ENCODE data around the gene KRT6A.

KRT6A gene

GRCh38 chr12:52524898-52525591 lies 32.0 kb upstream of the KRT6A start:
- DNase-seq (ENCODE audit: extremely low read depth in 1 of 2, low read depth in 1 of 2) = no peak

- DNase-seq (ENCODE audit: extremely low read depth in 1 of 2, low read depth in 1 of 2) = no peak
Measured at GRCh38 chr12:52524241-52524897, 31.3 kb upstream of the KRT6A start.

DNA sequence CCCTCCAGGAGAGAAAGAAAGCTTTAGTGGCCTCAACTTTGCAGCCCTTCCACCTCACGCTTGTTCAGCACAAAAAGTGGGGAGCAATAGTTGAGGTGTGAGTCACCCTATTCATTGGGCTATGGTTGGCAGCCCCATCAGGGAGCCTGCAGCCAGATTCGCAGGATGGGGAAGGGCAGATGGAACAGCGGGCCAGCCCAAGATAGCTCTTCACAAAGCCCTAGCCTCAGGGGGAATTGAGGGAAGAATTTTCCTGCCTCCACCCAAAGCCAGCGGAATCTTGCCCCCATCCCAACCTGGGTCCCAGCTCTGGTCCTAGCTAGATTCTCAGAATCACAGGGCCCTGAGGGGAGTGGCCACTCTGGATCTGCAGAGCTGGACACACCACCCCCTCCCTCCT lies 30.8 kb upstream of the KRT6A start:
- no peak for DNase-seq (ENCODE audit: extremely low read depth in 1 of 2, low read depth in 1 of 2)

DNA sequence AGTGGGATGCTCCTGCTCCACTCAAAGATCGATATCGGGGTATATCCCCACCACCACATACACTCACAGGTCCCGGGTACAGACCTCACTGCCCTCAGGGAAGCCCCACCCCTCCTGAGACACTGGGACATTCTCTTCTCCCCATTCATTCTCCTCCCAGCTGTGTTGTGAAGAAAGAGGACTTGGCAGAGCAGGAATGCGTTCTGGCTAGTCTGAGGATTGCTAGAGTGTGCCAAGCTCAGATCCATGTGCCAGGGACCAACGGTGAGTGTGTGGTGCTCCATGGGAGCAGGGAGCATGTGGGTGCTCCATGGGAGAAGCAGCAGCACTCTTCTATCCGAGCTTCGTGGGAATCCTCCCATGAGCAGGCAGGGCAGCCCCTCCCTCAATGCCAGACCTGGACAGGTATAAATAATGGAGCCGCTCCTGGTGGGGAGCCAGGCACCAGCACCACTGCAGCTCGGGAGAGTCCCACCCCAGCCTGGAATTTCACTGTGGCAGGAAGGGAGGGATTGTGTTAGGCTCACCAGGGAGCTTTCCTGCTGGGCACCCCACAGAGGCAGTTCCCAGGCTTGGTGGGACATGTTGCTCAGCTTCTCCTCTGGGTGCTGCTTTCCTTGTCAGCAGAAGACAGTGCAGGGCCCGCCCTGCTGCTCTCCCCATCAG lies 29.4 kb upstream of the KRT6A start:
- no peak for DNase-seq (ENCODE audit: extremely low read depth in 1 of 2, low read depth in 1 of 2)

DNA sequence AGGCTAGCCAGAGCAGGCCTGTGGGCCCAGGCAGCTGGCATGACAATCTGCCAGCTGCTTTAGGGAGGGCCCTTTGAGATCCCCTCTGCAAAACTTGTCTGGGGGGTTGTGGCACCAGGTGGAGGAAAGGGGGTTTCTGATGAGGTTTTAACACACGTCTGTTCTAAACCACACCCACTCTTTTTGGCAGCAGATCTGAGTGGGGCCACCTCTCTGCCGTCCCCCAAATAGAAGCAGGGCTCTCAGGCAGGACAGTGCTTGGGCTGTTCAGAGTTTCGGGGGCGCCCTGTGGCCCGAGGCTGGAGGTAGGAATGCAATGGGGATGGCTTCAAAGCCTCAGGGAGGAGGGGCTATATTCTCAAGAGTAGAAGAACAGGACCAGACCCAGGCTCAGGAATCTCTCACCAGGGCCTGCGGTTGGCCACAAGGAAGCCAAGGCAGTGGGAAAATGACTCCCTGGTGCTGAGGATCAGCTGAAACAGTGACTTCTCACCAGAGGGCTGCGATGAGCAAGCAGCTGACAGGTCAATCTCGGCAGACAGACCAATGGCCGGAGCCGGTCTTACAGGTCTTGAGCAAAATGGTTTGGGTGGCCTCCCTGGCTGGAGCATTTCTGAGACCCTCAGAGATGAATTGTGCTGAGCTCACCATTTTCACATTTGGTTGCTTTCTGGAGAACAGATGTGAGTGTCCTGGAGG lies 28.7 kb upstream of the KRT6A start:
- no peak for DNase-seq (ENCODE audit: extremely low read depth in 1 of 2, low read depth in 1 of 2)

DNA sequence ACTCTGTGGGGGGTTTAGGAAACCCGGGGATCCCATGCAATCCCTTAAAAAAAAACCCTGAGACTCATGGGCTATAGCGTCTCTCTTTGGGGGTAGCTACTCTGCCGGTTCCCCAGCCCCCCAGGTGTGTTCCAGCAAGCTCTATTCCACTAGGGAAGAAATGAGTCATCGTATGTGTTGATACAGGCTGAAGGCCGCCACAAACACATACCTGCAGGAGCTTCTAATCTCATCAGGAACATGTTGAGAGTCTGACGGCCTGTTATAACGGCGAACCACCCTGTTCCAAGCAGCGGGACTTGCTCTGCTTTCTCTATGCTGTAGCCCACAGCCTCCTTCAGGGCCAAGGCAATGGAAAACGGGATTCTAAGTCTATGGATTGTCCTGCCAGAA lies 28.1 kb upstream of the KRT6A start:
- DNase-seq (ENCODE audit: extremely low read depth in 1 of 2, low read depth in 1 of 2) = no peak

GRCh38 chr12:52519826-52520662 lies 27.0 kb upstream of the KRT6A start, which contains the start of gene KRT5:
Gene KRT5 (minus strand): TSS chr12:52520394. CDS start chr12:52520296, 98 bp downstream.
- DNase-seq (ENCODE audit: extremely low read depth in 1 of 2, low read depth in 1 of 2) = no peak

DNA sequence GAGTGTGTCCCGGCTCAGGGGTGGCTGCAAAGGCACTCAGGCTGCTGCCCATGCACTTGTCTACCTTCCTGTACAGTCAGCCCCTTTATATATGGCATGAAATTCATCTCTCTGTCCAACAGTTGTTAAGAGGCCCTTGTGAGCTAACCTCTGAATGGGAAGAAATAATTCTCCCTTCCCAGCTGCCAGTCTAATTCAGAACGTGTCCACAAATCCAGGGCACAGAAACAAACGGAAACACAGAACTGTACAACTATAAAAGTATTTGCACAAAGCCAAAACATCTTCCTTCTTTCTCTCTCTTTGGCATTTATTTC lies 26.3 kb upstream of the KRT6A start:
- DNase-seq (ENCODE audit: extremely low read depth in 1 of 2, low read depth in 1 of 2) = no peak

DNA sequence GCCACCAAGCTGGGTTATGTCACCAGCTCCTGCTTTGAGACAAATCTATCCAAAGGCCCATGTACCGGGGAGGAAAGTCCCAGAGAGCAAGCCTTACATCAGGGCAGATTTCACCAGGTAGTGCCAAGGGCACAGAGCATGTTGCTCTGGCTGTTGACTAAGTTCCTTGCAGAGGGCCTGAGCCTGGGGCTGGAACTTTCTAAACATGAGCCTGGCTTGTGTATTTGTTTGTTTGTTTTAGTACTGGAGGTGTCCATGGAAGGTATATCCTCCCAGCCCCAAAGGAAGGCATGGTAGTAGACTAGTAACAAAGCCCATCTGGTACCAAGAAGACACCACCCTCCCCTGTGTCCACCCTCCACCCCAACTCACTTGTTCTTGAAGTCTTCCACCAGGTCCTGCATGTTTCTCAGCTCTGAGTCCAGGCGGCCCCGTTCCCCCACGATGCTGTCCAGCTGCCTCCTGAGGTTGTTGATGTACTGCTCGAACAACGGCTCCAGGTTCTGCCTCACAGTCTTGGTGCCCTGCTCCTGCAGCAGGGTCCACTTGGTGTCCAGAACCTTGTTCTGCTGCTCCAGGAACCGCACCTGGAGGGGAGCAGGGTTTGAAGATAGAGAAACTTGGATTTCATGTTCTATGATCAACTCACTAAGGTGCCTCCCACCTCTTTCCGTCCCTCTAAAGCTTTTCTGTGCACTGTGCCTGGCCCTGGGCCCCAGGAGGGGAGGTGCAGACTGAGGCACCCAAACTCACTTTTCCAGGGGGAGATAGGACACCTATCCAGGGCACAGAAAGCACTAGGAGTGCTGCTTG lies 25.7 kb upstream of the KRT6A start:
- DNase-seq (ENCODE audit: extremely low read depth in 1 of 2, low read depth in 1 of 2) = no peak

GRCh38 chr12:52517888-52518287 lies 24.8 kb upstream of the KRT6A start:
- DNase-seq (ENCODE audit: extremely low read depth in 1 of 2, low read depth in 1 of 2) = no peak

- no peak for DNase-seq (ENCODE audit: extremely low read depth in 1 of 2, low read depth in 1 of 2)
Measured at GRCh38 chr12:52517005-52517835, 24.2 kb upstream of the KRT6A start.

- no peak for DNase-seq (ENCODE audit: extremely low read depth in 1 of 2, low read depth in 1 of 2)
Measured at GRCh38 chr12:52515927-52516831, 23.1 kb upstream of the KRT6A start.

- no peak for DNase-seq (ENCODE audit: extremely low read depth in 1 of 2, low read depth in 1 of 2)
Measured at GRCh38 chr12:52515319-52515646, 22.2 kb upstream of the KRT6A start.

DNA sequence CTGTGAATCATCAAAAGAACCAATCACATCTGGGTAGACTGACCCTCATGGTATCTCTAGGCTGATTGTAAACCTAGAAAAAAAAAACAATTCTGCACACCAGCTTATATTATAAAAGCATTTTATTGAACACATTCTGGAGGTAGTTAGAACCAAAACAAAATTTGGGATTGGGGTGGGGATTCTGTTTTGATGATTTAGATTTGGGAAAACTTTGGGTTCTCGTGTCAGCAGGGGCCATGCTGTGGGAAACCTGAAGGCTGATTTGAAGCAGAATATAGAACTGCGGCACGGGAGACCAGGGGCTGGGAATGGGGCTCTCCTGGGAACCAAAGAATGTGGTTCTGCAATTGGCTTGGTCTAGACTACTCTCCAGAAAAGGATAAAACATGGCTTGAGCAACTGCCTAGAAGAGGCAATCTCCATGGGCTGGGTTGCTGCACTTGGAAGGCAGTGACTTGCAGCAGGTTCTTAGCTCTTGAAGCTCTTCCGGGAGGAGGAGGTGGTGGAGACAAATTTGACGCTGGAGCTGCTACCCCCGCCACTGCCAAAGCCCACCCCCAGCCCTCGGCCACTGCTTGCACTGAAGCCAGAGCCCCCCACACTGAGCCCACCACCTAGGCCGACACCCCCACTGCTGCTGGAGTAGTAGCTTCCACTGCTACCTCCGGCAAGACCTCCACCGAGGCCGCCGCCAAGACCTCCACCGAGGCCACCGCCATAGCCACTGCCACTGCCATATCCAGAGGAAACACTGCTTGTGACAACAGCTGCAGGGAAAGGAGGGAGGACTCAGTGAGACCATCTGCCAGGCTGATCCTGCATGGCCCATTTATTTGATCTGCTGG lies 21.6 kb upstream of the KRT6A start:
- no peak for DNase-seq (ENCODE audit: extremely low read depth in 1 of 2, low read depth in 1 of 2)

DNA sequence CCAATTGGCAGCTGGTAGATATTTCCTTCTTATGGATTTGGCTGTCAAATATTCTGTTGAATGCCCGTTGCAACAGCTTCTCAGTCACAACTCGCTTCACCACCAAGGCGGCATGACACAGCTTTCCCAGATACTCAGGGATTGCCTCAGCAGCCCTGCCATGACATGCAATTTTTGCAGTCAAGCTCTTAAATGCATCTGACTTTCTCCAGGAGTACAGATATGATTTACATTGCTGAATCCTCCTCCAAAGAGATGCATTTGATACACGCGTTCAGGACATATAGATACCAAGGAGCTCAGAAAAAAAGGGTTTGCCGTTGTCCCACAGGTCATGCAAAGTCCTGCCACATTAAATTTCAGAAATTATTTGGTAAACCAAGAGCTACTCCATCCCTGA lies 20.7 kb upstream of the KRT6A start:
- no peak for DNase-seq (ENCODE audit: extremely low read depth in 1 of 2, low read depth in 1 of 2)

- DNase-seq (ENCODE audit: extremely low read depth in 1 of 2, low read depth in 1 of 2) = no peak
Measured at GRCh38 chr12:52508211-52508610, 15.2 kb upstream of the KRT6A start.

All from stimulated activated CD8-positive, alpha-beta memory T cell treated with anti-CD3 and anti-CD28 coated beads, Interleukin-7, amount 100 ng/mL, for 48 hours (primary cell).